Stimulated activated naive B cell treated with anti-CD40 and anti-IgM and Interleukin-4, amounts not matched to agents 10 μg/mL and 1 μg/mL and 100 μg/mL, for 72 hours (primary cell): Measurements from ENCODE around the gene PIK3R4.

Experiments
- ATAC-seq, 2 donors: fragments of 150-1000 bp; cut with Tn5 transposase; replicated peaks; 2 replicates each; pipeline ENCODE4 v1.10.0; 2021; ENCODE audit warnings: moderate library complexity in 1 of 2
- DNase-seq: peaks from one replicate; pipeline ENCODE4 v3.0.0; 2021
- H3K27ac Mint-ChIP-seq: one replicate; pipeline ENCODE4 v1.8.0; 2022; ENCODE audit warnings: mild to moderate bottlenecking, mixed read lengths
- H3K27me3 Mint-ChIP-seq, 2 donors: one replicate each; pipeline ENCODE4 v1.8.0; 2022; ENCODE audit warnings: mixed read lengths in 2 of 2
- H3K36me3 Mint-ChIP-seq, 2 donors: one replicate each; pipeline ENCODE4 v1.8.0; 2022; ENCODE audit warnings: mixed read lengths in 2 of 2, mild to moderate bottlenecking in 1 of 2
- H3K4me1 Mint-ChIP-seq, 2 donors: one replicate each; pipeline ENCODE4 v1.8.0; 2022; ENCODE audit warnings: mixed read lengths in 2 of 2, mild to moderate bottlenecking in 1 of 2
- H3K4me3 Mint-ChIP-seq, 2 donors: one replicate each; pipeline ENCODE4 v1.8.0; 2022; ENCODE audit warnings: mild to moderate bottlenecking in 2 of 2, mixed read lengths in 2 of 2, moderate library complexity in 1 of 2
- H3K9me3 Mint-ChIP-seq, 2 donors: one replicate each; pipeline ENCODE4 v1.8.0; 2022; ENCODE audit warnings: mixed read lengths in 2 of 2, mild to moderate bottlenecking in 1 of 2

Gene PIK3R4

GRCh38 chr3:130759692-130760338 is 13.2 kb upstream of the PIK3R4 start:
- Mint-ChIP-seq H3K27me3 (peaks cover 18 to 27% of the 10 kb centered on the region in 2 donors), H3K4me1 (no peaks in the 10 kb centered on the region), H3K27ac (no peak overlapping the region), H3K36me3 (no peaks in the 10 kb centered on the region), H3K4me3 (no peak overlapping the region), H3K9me3 (no peaks in the 10 kb centered on the region)
- ATAC-seq (peak; percentile 64 to 75), DNase-seq (peak; percentile 11)

DNA sequence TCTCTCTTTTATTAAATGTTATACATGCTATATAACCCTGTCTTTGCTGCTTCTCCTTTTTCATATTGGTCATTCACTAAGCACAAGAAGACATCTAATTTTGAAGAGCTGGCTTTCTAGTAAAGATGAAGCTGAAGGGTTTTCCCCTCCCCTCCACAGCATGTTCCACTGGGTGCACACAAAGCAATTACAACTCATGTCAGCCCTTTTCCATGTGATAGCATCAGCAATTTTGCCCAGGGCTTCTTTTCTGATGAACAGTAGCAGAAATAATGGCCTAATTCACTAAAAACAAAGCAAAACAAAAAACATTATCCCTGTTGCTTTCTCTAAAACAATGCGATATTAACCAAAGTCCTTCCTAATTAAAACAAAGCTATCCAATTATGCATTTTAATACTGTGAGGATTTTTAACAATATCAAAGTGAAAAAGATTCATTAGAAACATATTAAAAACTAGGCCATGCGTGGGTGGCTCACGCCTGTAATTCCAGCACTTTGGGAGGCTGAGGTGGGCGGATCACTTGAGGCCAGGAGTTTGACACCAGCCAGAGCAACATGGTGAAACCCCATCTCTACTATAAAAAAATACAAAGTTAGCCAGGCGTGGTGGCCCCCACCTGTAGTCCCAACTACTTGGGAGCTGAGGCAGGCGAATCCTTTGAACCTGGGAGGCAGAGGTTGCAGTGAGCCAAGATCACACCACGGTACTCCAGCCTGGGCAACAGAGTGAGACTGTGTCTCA is 12.2 kb upstream of the PIK3R4 start:
- Mint-ChIP-seq H3K27ac (no peak overlapping the region), H3K36me3 (no peaks in the 10 kb centered on the region), H3K27me3 (peaks cover 15 to 21% of the 10 kb centered on the region in 2 donors), H3K4me3 (no peak overlapping the region), H3K9me3 (no peaks in the 10 kb centered on the region), H3K4me1 (no peaks in the 10 kb centered on the region)
- ATAC-seq (peak; percentile 93 to 95), DNase-seq (no peak)

DNA sequence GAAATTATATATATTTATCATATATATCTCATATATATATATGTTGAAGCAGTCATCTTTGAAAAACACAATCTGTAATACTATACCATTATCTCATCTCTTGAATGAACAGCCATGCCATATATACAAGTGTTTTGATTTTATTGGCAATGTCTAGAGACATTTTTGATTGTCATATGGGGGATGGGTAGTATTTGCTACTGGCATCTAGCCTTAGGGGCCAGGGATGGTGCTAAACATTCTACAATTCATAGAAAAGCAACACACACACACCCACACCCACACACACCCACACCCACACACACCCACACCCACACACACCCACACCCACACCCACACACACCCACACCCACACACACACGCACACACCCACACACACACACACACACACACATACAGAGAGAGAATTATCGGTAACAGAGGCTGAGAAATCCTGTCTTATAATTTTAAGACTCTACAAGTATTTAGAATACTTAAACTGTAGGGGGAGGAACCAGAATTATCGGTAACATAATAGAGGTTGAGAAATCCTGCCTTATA is 11.1 kb upstream of the PIK3R4 start:
- ATAC-seq, result no peak
- DNase-seq, result no peak
- H3K9me3 Mint-ChIP-seq, result no peaks in the 10 kb centered on the region
- no peak overlapping the region for H3K27ac Mint-ChIP-seq
- no peaks in the 10 kb centered on the region for H3K4me1 Mint-ChIP-seq
- no peak overlapping the region for H3K4me3 Mint-ChIP-seq
- H3K36me3 Mint-ChIP-seq, result no peaks in the 10 kb centered on the region
- peaks cover 9 to 11% of the 10 kb centered on the region in 2 donors for H3K27me3 Mint-ChIP-seq

DNA sequence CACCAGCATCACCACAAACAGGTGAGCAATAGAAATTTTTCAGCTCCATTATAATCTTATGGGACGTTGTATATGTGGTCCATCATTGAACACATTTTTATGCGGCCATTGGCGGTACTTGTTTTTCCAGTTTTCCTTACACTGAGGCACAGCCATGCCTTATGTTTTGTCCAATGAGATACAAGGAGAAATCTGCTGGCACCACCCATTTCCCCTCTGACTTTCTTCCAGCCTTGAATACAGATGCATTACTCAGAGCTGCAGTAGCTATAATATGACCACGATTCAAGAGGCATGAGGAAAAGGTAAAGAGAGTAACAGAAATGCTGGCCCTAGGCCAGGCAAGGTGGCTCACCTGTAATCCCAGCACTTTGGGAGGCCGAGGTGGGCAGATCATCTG is 9.0 kb upstream of the PIK3R4 start:
- Mint-ChIP-seq H3K4me1 (no peaks in the 10 kb centered on the region), H3K27me3 (no peaks in the 10 kb centered on the region), H3K27ac (no peak overlapping the region), H3K4me3 (no peak overlapping the region), H3K9me3 (no peaks in the 10 kb centered on the region), H3K36me3 (no peaks in the 10 kb centered on the region)
- DNase-seq, result no peak
- no peak for ATAC-seq

DNA sequence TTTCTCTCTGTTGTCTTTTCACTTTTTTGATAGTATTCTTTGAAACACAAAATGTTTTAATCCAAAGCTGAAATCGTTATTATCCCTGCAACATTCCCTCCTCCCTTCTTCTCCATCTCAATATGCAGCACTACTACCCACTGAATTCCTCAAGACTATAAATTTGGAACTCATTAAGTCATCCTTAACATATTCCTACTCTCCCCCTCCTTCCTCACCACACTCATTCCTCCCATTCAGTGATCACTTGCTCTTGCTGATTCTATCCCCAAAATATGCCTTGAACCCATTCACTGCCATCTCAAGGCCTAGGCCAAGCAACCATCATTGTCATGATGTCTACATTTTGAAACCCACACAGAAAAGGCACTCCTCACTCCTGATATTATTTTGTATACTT is 2.4 kb upstream of the PIK3R4 start:
- no peaks in the 10 kb centered on the region for H3K27me3 Mint-ChIP-seq
- DNase-seq (no peak), ATAC-seq (no peak)
- H3K4me3 Mint-ChIP-seq, result no peak overlapping the region
- peaks cover 0 to 11% of the 10 kb centered on the region in 2 donors for H3K36me3 Mint-ChIP-seq
- peaks cover 9 to 10% of the 10 kb centered on the region in 2 donors for H3K4me1 Mint-ChIP-seq
- no peak overlapping the region for H3K27ac Mint-ChIP-seq
- no peaks in the 10 kb centered on the region for H3K9me3 Mint-ChIP-seq

DNA sequence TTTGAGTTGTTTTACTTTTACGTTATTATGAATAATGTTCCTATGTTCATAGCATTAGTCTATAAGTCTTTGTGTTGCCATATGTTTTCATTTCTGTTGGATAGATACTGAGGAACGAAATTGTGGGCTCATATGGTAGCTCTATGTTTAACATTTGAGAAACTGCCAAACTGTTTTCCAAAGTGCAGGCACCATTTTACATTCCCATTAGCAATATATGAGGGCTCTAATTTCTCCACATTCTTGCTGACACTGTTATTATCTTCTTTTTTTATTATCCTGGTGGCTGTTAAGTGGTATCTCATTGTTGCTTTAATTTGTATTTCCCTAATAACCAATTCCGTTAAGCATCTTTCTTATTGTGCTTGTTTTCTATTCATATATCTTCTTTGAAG is 1.8 kb upstream of the PIK3R4 start:
- DNase-seq (no peak), ATAC-seq (no peak)
- Mint-ChIP-seq H3K27me3 (no peaks in the 10 kb centered on the region), H3K4me3 (peak overlapping the region; percentile 85 to 90), H3K36me3 (peaks cover 3 to 15% of the 10 kb centered on the region in 2 donors), H3K27ac (no peak overlapping the region), H3K4me1 (peaks cover 14 to 15% of the 10 kb centered on the region in 2 donors), H3K9me3 (no peaks in the 10 kb centered on the region)

GRCh38 chr3:130743354-130743753 is 3.3 kb downstream of the PIK3R4 start:
- Mint-ChIP-seq H3K27me3 (no peaks in the 10 kb centered on the region), H3K36me3 (peaks cover 23 to 52% of the 10 kb centered on the region in 2 donors), H3K4me3 (peak overlapping the region in 1 of 2 donors; percentile 12), H3K27ac (no peak overlapping the region), H3K4me1 (peaks cover 24 to 45% of the 10 kb centered on the region in 2 donors), H3K9me3 (no peaks in the 10 kb centered on the region)
- ATAC-seq, result no peak
- no peak for DNase-seq

DNA sequence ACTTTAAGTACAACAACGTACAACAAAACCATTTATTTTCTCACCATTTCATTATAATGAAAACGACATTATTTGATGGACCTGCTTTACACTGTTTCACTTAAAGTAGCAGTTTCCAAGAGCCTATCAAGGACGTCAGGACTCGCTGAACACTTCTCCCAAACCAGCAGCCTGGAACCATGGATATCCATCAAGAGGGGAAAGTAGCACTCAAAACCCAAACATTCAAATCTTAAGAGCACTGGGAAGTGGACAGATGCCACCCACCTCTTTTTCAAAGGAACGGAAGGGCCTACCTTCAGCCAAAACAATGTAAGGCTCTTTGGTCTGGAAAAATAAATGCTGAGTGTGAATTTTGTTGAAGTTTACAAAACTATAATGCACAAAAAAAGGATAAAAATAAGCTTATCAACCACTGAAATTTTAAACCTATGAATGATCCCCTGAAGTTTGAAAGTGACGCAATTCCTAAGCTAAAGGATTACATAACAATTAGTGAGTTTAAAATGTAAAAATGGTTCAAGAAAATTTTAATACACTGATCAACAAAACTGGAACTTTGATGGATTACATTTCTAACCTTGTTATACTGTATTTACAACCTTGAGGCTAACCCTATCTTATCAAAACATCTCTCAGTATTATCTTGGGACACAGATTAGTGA is 4.6 kb downstream of the PIK3R4 start:
- DNase-seq (no peak), ATAC-seq (no peak)
- peaks cover 26 to 52% of the 10 kb centered on the region in 2 donors for H3K4me1 Mint-ChIP-seq
- H3K27ac Mint-ChIP-seq, result no peak overlapping the region
- H3K36me3 Mint-ChIP-seq, result peaks cover 27 to 61% of the 10 kb centered on the region in 2 donors
- H3K27me3 Mint-ChIP-seq, result no peaks in the 10 kb centered on the region
- H3K9me3 Mint-ChIP-seq, result no peaks in the 10 kb centered on the region
- H3K4me3 Mint-ChIP-seq, result no peak overlapping the region

DNA sequence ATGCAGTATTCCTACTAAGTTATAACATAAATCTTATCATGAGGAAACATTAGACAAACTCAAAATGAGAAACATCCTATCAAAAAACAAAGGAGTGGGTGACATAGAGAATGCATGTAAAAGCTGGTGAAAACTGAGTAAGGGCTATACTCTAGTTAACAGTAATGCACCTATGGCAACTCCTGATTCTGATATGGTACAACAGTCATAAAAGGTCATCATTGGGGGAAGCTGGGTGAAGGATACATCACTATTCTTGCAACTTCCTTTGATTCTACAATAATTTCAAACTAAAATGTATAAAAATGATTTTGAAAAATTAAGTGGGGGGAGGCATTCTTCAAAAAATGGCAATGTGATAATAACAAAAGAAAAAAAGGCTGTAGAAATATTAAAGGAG is 6.8 kb downstream of the PIK3R4 start:
- Mint-ChIP-seq H3K36me3 (peaks cover 32 to 66% of the 10 kb centered on the region in 2 donors), H3K4me3 (no peak overlapping the region), H3K9me3 (no peaks in the 10 kb centered on the region), H3K4me1 (peaks cover 20 to 51% of the 10 kb centered on the region in 2 donors), H3K27me3 (no peaks in the 10 kb centered on the region), H3K27ac (no peak overlapping the region)
- DNase-seq (no peak), ATAC-seq (no peak)

- peaks cover 27 to 53% of the 10 kb centered on the region in 2 donors for H3K36me3 Mint-ChIP-seq
- ATAC-seq, result no peak
- H3K27ac Mint-ChIP-seq, result no peak overlapping the region
- no peak overlapping the region for H3K4me3 Mint-ChIP-seq
- H3K27me3 Mint-ChIP-seq, result no peaks in the 10 kb centered on the region
- no peaks in the 10 kb centered on the region for H3K9me3 Mint-ChIP-seq
- no peak for DNase-seq
- H3K4me1 Mint-ChIP-seq, result peaks cover 9 to 39% of the 10 kb centered on the region in 2 donors
These were observed 8.4 kb downstream of the PIK3R4 start for GRCh38 chr3:130738241-130738640.

- Mint-ChIP-seq H3K4me1 (peaks cover 8 to 32% of the 10 kb centered on the region in 2 donors), H3K27ac (no peak overlapping the region), H3K36me3 (peaks cover 24 to 49% of the 10 kb centered on the region in 2 donors), H3K9me3 (no peaks in the 10 kb centered on the region), H3K27me3 (no peaks in the 10 kb centered on the region), H3K4me3 (no peak overlapping the region)
- no peak for ATAC-seq
- no peak for DNase-seq
These were observed 9.0 kb downstream of the PIK3R4 start for GRCh38 chr3:130737622-130738021.

GRCh38 chr3:130733236-130733875 is 13.3 kb downstream of the PIK3R4 start:
- H3K36me3 Mint-ChIP-seq, result peaks cover 12 to 31% of the 10 kb centered on the region in 2 donors
- H3K4me3 Mint-ChIP-seq, result no peak overlapping the region
- H3K9me3 Mint-ChIP-seq, result no peaks in the 10 kb centered on the region
- no peak for DNase-seq
- no peaks in the 10 kb centered on the region for H3K27me3 Mint-ChIP-seq
- no peak for ATAC-seq
- H3K27ac Mint-ChIP-seq, result no peak overlapping the region
- H3K4me1 Mint-ChIP-seq, result peaks cover 2 to 9% of the 10 kb centered on the region in 2 donors

GRCh38 chr3:130732501-130732900 is 14.1 kb downstream of the PIK3R4 start:
- DNase-seq (no peak), ATAC-seq (no peak)
- Mint-ChIP-seq H3K9me3 (no peaks in the 10 kb centered on the region), H3K27me3 (no peaks in the 10 kb centered on the region), H3K4me3 (no peak overlapping the region), H3K36me3 (peaks cover 12 to 25% of the 10 kb centered on the region in 2 donors), H3K4me1 (peaks cover 0 to 5% of the 10 kb centered on the region in 2 donors), H3K27ac (no peak overlapping the region)

DNA sequence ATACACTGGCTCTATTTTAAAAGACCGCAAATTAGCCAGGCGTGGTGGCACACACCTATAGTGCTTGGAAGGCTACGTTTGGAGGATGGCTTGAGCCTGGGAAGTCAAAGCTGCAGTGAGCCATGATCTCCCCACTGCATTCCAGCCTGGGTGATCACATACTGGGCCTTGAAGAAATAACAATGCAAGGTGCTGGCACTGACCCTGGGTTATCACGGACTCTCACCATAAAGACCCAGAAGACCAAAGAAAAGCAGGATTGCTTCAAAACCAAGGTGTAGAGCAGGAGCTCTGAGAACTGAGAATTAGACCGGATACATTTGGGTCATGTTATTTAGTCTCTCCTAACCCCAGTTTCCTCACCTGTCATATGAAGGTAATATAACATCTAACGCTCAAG is 14.8 kb downstream of the PIK3R4 start:
- H3K27ac Mint-ChIP-seq, result no peak overlapping the region
- no peaks in the 10 kb centered on the region for H3K4me1 Mint-ChIP-seq
- ATAC-seq, result no peak
- no peak for DNase-seq
- H3K27me3 Mint-ChIP-seq, result no peaks in the 10 kb centered on the region
- H3K36me3 Mint-ChIP-seq, result peaks cover 5 to 24% of the 10 kb centered on the region in 2 donors
- no peak overlapping the region for H3K4me3 Mint-ChIP-seq
- H3K9me3 Mint-ChIP-seq, result no peaks in the 10 kb centered on the region
